HepG2 (cell line): ENCODE results near the gene HPCAL1. TPM values are rescaled to one million over a fixed set of nuclear protein-coding genes. Genes with fewer than 3 reads are reported as not detected.

Source experiments
- ARHGAP35 ChIP-seq: sonication (generic); formaldehyde crosslinking; IDR thresholded peaks from 2 replicates; pipeline ENCODE4 v1.9.0; 2022; ENCODE audit warnings: mild to moderate bottlenecking, inconsistent platforms, moderate library complexity, missing genetic modification reagents, borderline replicate concordance
- ARID2 ChIP-seq: sonication (generic); formaldehyde crosslinking; IDR thresholded peaks from 2 replicates; pipeline ENCODE4 v1.8.1; 2022; ENCODE audit warnings: mild to moderate bottlenecking, missing genetic modification reagents, borderline replicate concordance
- CTCF ChIP-seq: sonication (generic); formaldehyde crosslinking; IDR thresholded peaks from 2 replicates; pipeline ENCODE4 v1.5.0; 2020; ENCODE audit warnings: mild to moderate bottlenecking, missing genetic modification reagents, moderate library complexity
- ETV5 ChIP-seq: IDR thresholded peaks from 2 replicates; pipeline ENCODE4 v1.6.1; 2018; ENCODE audit warnings: missing biosample characterization, missing genetic modification reagents, inconsistent platforms, borderline replicate concordance
- FOXA1 ChIP-seq, 2 experiments: fragments of 450-650 bp in 1 of 2; sonication (generic) in 1 of 2; formaldehyde crosslinking in 1 of 2; IDR thresholded peaks; 2 replicates each; pipeline versions ENCODE4 v1.4.0 to v1.6.1; 2016 to 2020; ENCODE audit warnings: missing genetic modification reagents in 1 of 2
- GLI4 ChIP-seq: sonication (generic); formaldehyde crosslinking; IDR thresholded peaks from 2 replicates; pipeline ENCODE4 v1.5.1; 2020; ENCODE audit warnings: missing genetic modification reagents, mild to moderate bottlenecking, moderate library complexity, borderline replicate concordance
- HMG20A ChIP-seq: IDR thresholded peaks from 2 replicates; pipeline ENCODE4 v1.6.1; 2016; ENCODE audit warnings: borderline replicate concordance
- HNRNPK ChIP-seq: fragments of 200-400 bp; formaldehyde crosslinking; IDR thresholded peaks from 2 replicates; pipeline ENCODE4 v1.6.1; 2018; ENCODE audit warnings: low read length, low read depth, moderate library complexity, mild to moderate bottlenecking; ENCODE audit not compliant: poor library complexity, severe bottlenecking
- MAFG ChIP-seq: sonication (generic); formaldehyde crosslinking; IDR thresholded peaks from 2 replicates; pipeline ENCODE4 v1.5.1; 2020; ENCODE audit warnings: mild to moderate bottlenecking, missing genetic modification reagents
- MTERF4 ChIP-seq: sonication (generic); formaldehyde crosslinking; IDR thresholded peaks from 2 replicates; pipeline ENCODE4 v1.8.0; 2023; ENCODE audit warnings: mild to moderate bottlenecking, missing genetic modification reagents
- ONECUT2 ChIP-seq: sonication (generic); formaldehyde crosslinking; IDR thresholded peaks from 2 replicates; pipeline ENCODE4 v1.4.0; 2020; ENCODE audit warnings: missing genetic modification reagents
- PHF20 ChIP-seq: sonication (generic); formaldehyde crosslinking; IDR thresholded peaks from 2 replicates; pipeline ENCODE4 v1.5.0; 2020; ENCODE audit warnings: mild to moderate bottlenecking, missing genetic modification reagents
- WIZ ChIP-seq: sonication (generic); formaldehyde crosslinking; IDR thresholded peaks from 2 replicates; pipeline ENCODE4 v1.5.1; 2020; ENCODE audit warnings: mild to moderate bottlenecking, missing genetic modification reagents
- ZBTB8A ChIP-seq: sonication (generic); formaldehyde crosslinking; IDR thresholded peaks from 2 replicates; pipeline ENCODE4 v1.4.0; 2020; ENCODE audit warnings: mild to moderate bottlenecking, low read depth, missing genetic modification reagents, borderline replicate concordance
- ZEB1 ChIP-seq: IDR thresholded peaks from 2 replicates; pipeline ENCODE4 v1.6.1; 2012; ENCODE audit warnings: mild to moderate bottlenecking, low read depth, inconsistent platforms; ENCODE audit not compliant: insufficient replicate concordance
- ZNF121 ChIP-seq: sonication (generic); formaldehyde crosslinking; IDR thresholded peaks from 2 replicates; pipeline ENCODE4 v1.5.0; 2020; ENCODE audit warnings: mild to moderate bottlenecking, missing genetic modification reagents
- ZNF431 ChIP-seq: sonication (generic); formaldehyde crosslinking; IDR thresholded peaks from 2 replicates; pipeline ENCODE4 v1.9.0; 2022; ENCODE audit warnings: missing genetic modification reagents, low read depth, mild to moderate bottlenecking, borderline replicate concordance
- ZNF652 ChIP-seq: IDR thresholded peaks from 2 replicates; pipeline ENCODE4 v1.6.1; 2016; ENCODE audit warnings: low read depth, borderline replicate concordance
- ZNF770 ChIP-seq: sonication (generic); formaldehyde crosslinking; IDR thresholded peaks from 2 replicates; pipeline ENCODE4 v1.5.0; 2020; ENCODE audit warnings: mild to moderate bottlenecking, missing genetic modification reagents
- ZNF790 ChIP-seq: sonication (generic); formaldehyde crosslinking; IDR thresholded peaks from 2 replicates; pipeline ENCODE4 v1.8.0; 2022; ENCODE audit warnings: missing genetic modification reagents, mild to moderate bottlenecking, borderline replicate concordance
- ZNF878 ChIP-seq: sonication (generic); formaldehyde crosslinking; IDR thresholded peaks from 2 replicates; pipeline ENCODE4 v1.8.1; 2023; ENCODE audit warnings: mild to moderate bottlenecking, missing genetic modification reagents, moderate library complexity
- polyA plus RNA-seq, 8 experiments: library from polyadenylated mRNA; depleted of rRNA in 3 of 8; stranded (reverse) in 7 of 8; unstranded in 1 of 8; fragments of >200 nt; fragmentation: Illumina TruSeq in 4 of 8; extraction: Trizol in 4 of 8; gene quantifications; 2 replicates each; pipeline versions ENCODE4 v1.2.1 to v1.2.3, GENCODE V29; 2011 to 2016; ENCODE audit warnings: low read depth in 4 of 8, missing spikeins in 1 of 8, mixed read lengths in 1 of 8; ENCODE audit not compliant: insufficient read depth in 1 of 8
- total RNA-seq, 5 experiments: library from RNA; depleted of rRNA; stranded (reverse); fragments of >200 nt; fragmentation: Illumina TruSeq; extraction: Trizol; gene quantifications; 2 replicates each; pipeline ENCODE4 v1.2.3, GENCODE V29; 2016; ENCODE audit warnings: low read depth in 1 of 5
- TF ChIP-seq, protein P1 (sequence below): IDR thresholded peaks from 2 replicates; pipeline ENCODE4 v1.6.1; 2016

Gene HPCAL1
- total and polyA plus RNA-seq, 2 of the 13 experiments (the other 11 are each of a cell fraction or from before 2014, with no cell fraction given) = 29.5 to 29.9 TPM

- TF ChIP-seq, protein P1, sequence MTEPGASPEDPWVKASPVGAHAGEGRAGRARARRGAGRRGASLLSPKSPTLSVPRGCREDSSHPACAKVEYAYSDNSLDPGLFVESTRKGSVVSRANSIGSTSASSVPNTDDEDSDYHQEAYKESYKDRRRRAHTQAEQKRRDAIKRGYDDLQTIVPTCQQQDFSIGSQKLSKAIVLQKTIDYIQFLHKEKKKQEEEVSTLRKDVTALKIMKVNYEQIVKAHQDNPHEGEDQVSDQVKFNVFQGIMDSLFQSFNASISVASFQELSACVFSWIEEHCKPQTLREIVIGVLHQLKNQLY (CRISPR knock-in tag) = peak; percentile 85; the same call in 1 of the 2 replicates
- TF ChIP-seq ONECUT2 (CRISPR knock-in tag) = no peak
- TF ChIP-seq FOXA1 (IDR thresholded peaks at IDR 0.05) = no peak
- peak; percentile 80 for TF ChIP-seq FOXA1 (CRISPR knock-in tag; IDR thresholded peaks at IDR 0.05)
- peak; percentile 72 for TF ChIP-seq ZNF121
- TF ChIP-seq CTCF (CRISPR knock-in tag) = peak; percentile 18; the same call in 1 of the 2 replicates
- peak; percentile 17; the same call in 1 of the 2 replicates for TF ChIP-seq ZNF770 (CRISPR knock-in tag)
- peak; percentile 37; the same call in 1 of the 2 replicates for TF ChIP-seq ZBTB8A (CRISPR knock-in tag)
- peak; percentile 22 for TF ChIP-seq ZEB1
- TF ChIP-seq MTERF4 (CRISPR knock-in tag) = no peak
- TF ChIP-seq HNRNPK = peak; percentile 28
- peak; percentile 92 for TF ChIP-seq ETV5
- peak; percentile 86; the same call in 1 of the 2 replicates for TF ChIP-seq ZNF431 (CRISPR knock-in tag)
- TF ChIP-seq ZNF790 (CRISPR knock-in tag) = peak; percentile 54; the same call in 1 of the 2 replicates
- peak; percentile 74 for TF ChIP-seq HMG20A (CRISPR knock-in tag)
- no peak for TF ChIP-seq WIZ (CRISPR knock-in tag)
- no peak; the same call in 1 of the 2 replicates for TF ChIP-seq ZNF652 (CRISPR knock-in tag)
- no peak for TF ChIP-seq MAFG
- TF ChIP-seq ARHGAP35 (CRISPR knock-in tag) = no peak; the same call in 1 of the 2 replicates
- peak; percentile 26; the same call in 1 of the 2 replicates for TF ChIP-seq ZNF878
- TF ChIP-seq ARID2 (CRISPR knock-in tag) = no peak
- TF ChIP-seq GLI4 (CRISPR knock-in tag) = no peak
- no peak; the same call in 1 of the 2 replicates for TF ChIP-seq PHF20 (CRISPR knock-in tag)
Observed at GRCh38 chr2:10300997-10301940, 1.4 kb upstream of the HPCAL1 start (continued).
